ENCODE measurements around the gene NFXL1. TPM values are rescaled to one million over a fixed set of nuclear protein-coding genes. Genes with fewer than 3 reads are reported as not detected.

NFXL1 gene
- total and polyA plus RNA-seq, 9 donors: 5.8 to 15.7 (median 13.6) TPM

DNA sequence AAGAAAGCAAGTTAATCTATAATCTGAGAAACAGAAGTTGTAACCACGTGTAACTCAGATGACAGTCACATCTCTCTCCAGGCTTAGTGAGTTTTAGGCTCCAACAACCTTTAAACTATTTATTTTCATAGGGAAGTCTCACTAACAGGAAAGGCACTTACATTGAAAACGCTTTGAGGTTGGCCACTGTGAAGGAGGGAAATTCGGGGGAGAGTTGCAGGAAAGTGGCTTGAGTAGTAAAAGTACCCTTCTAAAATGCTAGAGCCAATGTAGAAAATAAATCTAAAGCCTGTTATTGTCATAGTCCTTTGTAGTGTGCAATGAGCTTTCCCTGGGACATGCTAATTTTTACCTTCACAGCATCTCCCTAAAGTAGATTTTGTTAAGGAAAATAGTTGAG lies 995 bp upstream of the NFXL1 start:
- no peak overlapping the region for H3K27ac ChIP-seq
- no peaks in the 10 kb centered on the region for H3K36me3 ChIP-seq
- no peaks in the 10 kb centered on the region for H3K27me3 ChIP-seq
- 50 to 61% (median 59%) methylated on average over 3 of the region's 3 CpGs for WGBS, 3 donors
- no peak for TF ChIP-seq POLR2A (IDR thresholded peaks at IDR 0.05)
- TF ChIP-seq, protein P1, sequence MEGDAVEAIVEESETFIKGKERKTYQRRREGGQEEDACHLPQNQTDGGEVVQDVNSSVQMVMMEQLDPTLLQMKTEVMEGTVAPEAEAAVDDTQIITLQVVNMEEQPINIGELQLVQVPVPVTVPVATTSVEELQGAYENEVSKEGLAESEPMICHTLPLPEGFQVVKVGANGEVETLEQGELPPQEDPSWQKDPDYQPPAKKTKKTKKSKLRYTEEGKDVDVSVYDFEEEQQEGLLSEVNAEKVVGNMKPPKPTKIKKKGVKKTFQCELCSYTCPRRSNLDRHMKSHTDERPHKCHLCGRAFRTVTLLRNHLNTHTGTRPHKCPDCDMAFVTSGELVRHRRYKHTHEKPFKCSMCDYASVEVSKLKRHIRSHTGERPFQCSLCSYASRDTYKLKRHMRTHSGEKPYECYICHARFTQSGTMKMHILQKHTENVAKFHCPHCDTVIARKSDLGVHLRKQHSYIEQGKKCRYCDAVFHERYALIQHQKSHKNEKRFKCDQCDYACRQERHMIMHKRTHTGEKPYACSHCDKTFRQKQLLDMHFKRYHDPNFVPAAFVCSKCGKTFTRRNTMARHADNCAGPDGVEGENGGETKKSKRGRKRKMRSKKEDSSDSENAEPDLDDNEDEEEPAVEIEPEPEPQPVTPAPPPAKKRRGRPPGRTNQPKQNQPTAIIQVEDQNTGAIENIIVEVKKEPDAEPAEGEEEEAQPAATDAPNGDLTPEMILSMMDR (IDR thresholded peaks at IDR 0.05): no peak
- no peak for TF ChIP-seq EP300 (IDR thresholded peaks at IDR 0.05)
- H3K9me3 ChIP-seq: no peaks in the 10 kb centered on the region
- DNase-seq: no peak
- H3K4me1 ChIP-seq (ENCODE audit: insufficient read depth): peaks cover 6% of the 10 kb centered on the region
- H3K4me3 ChIP-seq: no peak overlapping the region
- intact Hi-C loops (cut with DNase I): no loop called here

DNA sequence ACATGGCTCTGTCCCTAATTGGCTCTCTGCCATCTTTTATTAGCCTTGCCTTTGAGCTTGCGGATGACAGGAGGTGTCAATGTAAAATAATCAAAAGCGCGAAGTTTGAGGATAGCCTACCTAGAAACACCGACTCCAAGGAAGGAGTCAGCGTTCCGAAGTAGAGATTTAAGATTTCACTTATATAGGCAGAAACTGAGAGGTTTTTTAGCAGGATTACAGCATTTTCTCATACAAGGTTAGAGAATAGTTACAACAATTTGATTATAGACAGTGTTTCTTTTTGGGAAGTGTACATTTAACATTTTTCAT lies 499 bp upstream of the NFXL1 start:
- WGBS, 3 donors: 2 to 5% (median 3%) methylated on average over 6 of the region's 6 CpGs
- Histone ChIP-seq H3K4me3 (peak overlapping the region; percentile 96), H3K27me3 (no peaks in the 10 kb centered on the region), H3K27ac (peak overlapping the region in 1 of 2 donors; percentile 28), H3K36me3 (no peaks in the 10 kb centered on the region), H3K9me3 (no peaks in the 10 kb centered on the region), H3K4me1 (ENCODE audit: insufficient read depth) (peaks cover 6% of the 10 kb centered on the region)
- intact Hi-C loops (cut with DNase I): no loop called here
- no peak for DNase-seq
- TF ChIP-seq EP300 (IDR thresholded peaks at IDR 0.05) (no peak), POLR2A (IDR thresholded peaks at IDR 0.05) (no peak)
- TF ChIP-seq, protein P1 (IDR thresholded peaks at IDR 0.05): no peak

DNA sequence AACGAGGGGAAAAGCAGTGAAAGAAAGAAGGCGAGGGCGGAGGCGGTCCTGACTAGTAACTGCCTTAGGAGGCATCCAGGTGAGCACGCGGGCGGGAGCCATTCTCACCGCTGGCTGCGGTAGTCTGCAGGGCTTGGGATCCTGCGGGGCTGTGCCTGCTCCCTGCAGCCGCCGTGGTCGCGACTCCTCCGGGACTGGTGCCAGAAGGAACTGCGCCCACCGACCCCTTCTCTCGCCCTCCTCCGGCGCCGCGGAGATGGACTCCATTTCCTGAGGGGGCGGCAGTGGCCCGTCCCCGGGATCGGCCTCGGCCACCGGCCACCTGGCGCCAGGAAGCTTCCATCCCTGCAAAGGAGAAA lies 543 bp downstream of the NFXL1 start:
- Histone ChIP-seq H3K36me3 (no peaks in the 10 kb centered on the region), H3K4me3 (peak overlapping the region; percentile 96), H3K9me3 (no peaks in the 10 kb centered on the region), H3K27me3 (no peaks in the 10 kb centered on the region), H3K4me1 (ENCODE audit: insufficient read depth) (peaks cover 6% of the 10 kb centered on the region), H3K27ac (peak overlapping the region in 1 of 2 donors; percentile 63)
- TF ChIP-seq, protein P1 (IDR thresholded peaks at IDR 0.05): no peak
- TF ChIP-seq POLR2A (IDR thresholded peaks at IDR 0.05): no peak
- TF ChIP-seq EP300 (IDR thresholded peaks at IDR 0.05): no peak
- DNase-seq: peak; percentile 34 to 69 (median 64)
- intact Hi-C loops (cut with DNase I): no loop called here
- 0 to 1% (median 1%) methylated on average over 29 of the region's 29 CpGs for WGBS, 3 donors

DNA sequence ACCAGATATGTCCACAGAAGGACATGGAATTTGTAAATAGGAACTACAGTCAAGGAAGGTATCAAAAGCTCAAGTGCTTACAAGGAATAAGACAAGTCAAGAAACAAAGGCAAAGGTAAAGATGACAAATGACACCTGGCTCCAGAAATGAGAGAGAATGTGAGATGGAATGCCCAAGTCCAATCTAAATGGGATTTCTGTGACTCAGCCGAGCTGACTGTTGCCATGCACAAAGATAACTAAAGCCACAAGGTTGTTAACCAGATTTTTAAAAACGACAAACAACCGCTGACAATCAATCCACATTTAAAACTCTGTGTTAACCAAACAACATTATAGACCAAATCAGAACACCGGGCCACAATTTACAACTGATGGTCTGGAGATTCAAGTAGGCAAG lies 1.1 kb downstream of the NFXL1 start:
- H3K4me1 ChIP-seq (ENCODE audit: insufficient read depth): peaks cover 6% of the 10 kb centered on the region
- 14 to 16% (median 15%) methylated on average over 4 of the region's 4 CpGs for WGBS, 3 donors
- no peaks in the 10 kb centered on the region for H3K27me3 ChIP-seq
- H3K4me3 ChIP-seq: peak overlapping the region; percentile 96
- TF ChIP-seq EP300 (IDR thresholded peaks at IDR 0.05) (no peak), POLR2A (IDR thresholded peaks at IDR 0.05) (no peak)
- TF ChIP-seq, protein P1 (IDR thresholded peaks at IDR 0.05): no peak
- H3K27ac ChIP-seq: no peak overlapping the region
- intact Hi-C loops (cut with DNase I): no loop called here
- H3K9me3 ChIP-seq: no peaks in the 10 kb centered on the region
- H3K36me3 ChIP-seq: no peaks in the 10 kb centered on the region
- DNase-seq: no peak
